A549 (cell line): Measurements from ENCODE around the gene HOXA7. TPM values are rescaled to one million over a fixed set of nuclear protein-coding genes. Genes with fewer than 3 reads are reported as not detected.

ENCODE experiments used
- ATAC-seq, 2 experiments: fragments of 200-7000 bp in 1 of 2; fragments of >200 bp in 1 of 2; cut with Nextera tagmentation in 1 of 2; cut with Tn5 transposase in 1 of 2; 3 replicates each; pipeline versions ENCODE4 v1.8.0 to v1.9.1; 2018 to 2020; ENCODE audit warnings: mild to moderate bottlenecking in 1 of 2, moderate library complexity in 1 of 2
- CTCF ChIA-PET: fragments of 300-600 bp; sonication (Branson Sonifier 250); formaldehyde crosslinking; extraction: SDS; loops from one replicate; lab custom pipeline; 2021; ENCODE audit warnings: antibody characterized with exemption, inconsistent platforms; lab: Yijun Ruan, JAX
- POLR2A ChIA-PET: fragments of 350-600 bp; formaldehyde crosslinking; extraction: SDS; loops from one replicate; lab custom pipeline; 2021; ENCODE audit warnings: antibody characterized with exemption, inconsistent platforms; lab: Yijun Ruan, JAX
- DNase-seq, 2 experiments: peaks; one replicate each; pipeline versions ENCODE4 v3.0.0 to v3.0.0-alpha.2; 2011 to 2016; ENCODE audit warnings: low read depth in 1 of 2, low spot score in 1 of 2
- FAIRE-seq: peaks from 2 replicates; lab custom pipeline; 2011; peaks lifted over from hg19 to GRCh38; lab: Jason Lieb, UNC
- H3K27ac ChIP-seq, 2 experiments: fragments of >200 bp; sonication (Bioruptor Twin); formaldehyde crosslinking; 3 replicates each; pipeline ENCODE4 v1.5.1; 2016 to 2017
- H3K4me1 ChIP-seq: fragments of >200 bp; sonication (Bioruptor Twin); formaldehyde crosslinking; 3 replicates; pipeline ENCODE4 v1.6.1; 2016
- H3K4me2 ChIP-seq: fragments of >200 bp; sonication (Bioruptor Twin); formaldehyde crosslinking; 3 replicates; pipeline ENCODE4 v1.6.1; 2016
- H3K4me3 ChIP-seq: fragments of >200 bp; sonication (Bioruptor Twin); formaldehyde crosslinking; 3 replicates; pipeline ENCODE4 v1.5.1; 2016
- H3K9me3 ChIP-seq: fragments of >200 bp; sonication (Bioruptor Twin); formaldehyde crosslinking; 3 replicates; pipeline ENCODE4 v1.6.1; 2016
- CEBPB ChIP-seq, 2 experiments: fragments of >200 bp in 1 of 2; sonication (Bioruptor Twin) in 1 of 2; formaldehyde crosslinking in 1 of 2; IDR thresholded peaks; 2 replicates each; pipeline ENCODE4 v1.6.1; 2012 to 2016
- CHD2 ChIP-seq: fragments of 150-350 bp; IDR thresholded peaks from 2 replicates; pipeline ENCODE4 v1.6.1; 2014; ENCODE audit warnings: low read length; ENCODE audit not compliant: partially characterized antibody
- CHD4 ChIP-seq: fragments of 200-600 bp; sonication (generic); IDR thresholded peaks from 2 replicates; pipeline ENCODE4 v1.6.1; 2016; ENCODE audit warnings: antibody characterized with exemption, mild to moderate bottlenecking, borderline replicate concordance
- EHMT2 ChIP-seq: fragments of 200-600 bp; sonication (generic); IDR thresholded peaks from 2 replicates; pipeline ENCODE4 v1.6.1; 2016; ENCODE audit warnings: antibody characterized with exemption, low read depth, mild to moderate bottlenecking, moderate library complexity
- FOSB ChIP-seq: fragments of 250-450 bp; sonication (Bioruptor Pico); IDR thresholded peaks from 2 replicates; pipeline ENCODE4 v1.5.0; 2020; ENCODE audit warnings: mild to moderate bottlenecking, moderate library complexity
- FOXS1 ChIP-seq: fragments of 250-450 bp; sonication (Bioruptor Pico); IDR thresholded peaks from 2 replicates; pipeline ENCODE4 v1.5.0; 2020; ENCODE audit warnings: mild to moderate bottlenecking, moderate library complexity
- GATA3 ChIP-seq: IDR thresholded peaks from 2 replicates; pipeline ENCODE4 v1.6.1; 2012; ENCODE audit warnings: borderline replicate concordance
- JUNB ChIP-seq: fragments of >200 bp; sonication (Bioruptor Twin); formaldehyde crosslinking; IDR thresholded peaks from 2 replicates; pipeline ENCODE4 v1.6.1; 2016
- KDM1A ChIP-seq: fragments of 200-600 bp; sonication (generic); IDR thresholded peaks from 2 replicates; pipeline ENCODE4 v1.6.1; 2016; ENCODE audit warnings: low read depth, mild to moderate bottlenecking
- MAFK ChIP-seq: fragments of 450-650 bp; IDR thresholded peaks from 2 replicates; pipeline ENCODE4 v1.6.1; 2014; ENCODE audit not compliant: partially characterized antibody
- MAZ ChIP-seq: fragments of 150-350 bp; IDR thresholded peaks from 2 replicates; pipeline ENCODE4 v1.6.1; 2014; ENCODE audit warnings: antibody characterized with exemption, low read depth, low read length, borderline replicate concordance
- PHF8 ChIP-seq: fragments of 200-600 bp; sonication (generic); IDR thresholded peaks from 2 replicates; pipeline ENCODE4 v1.6.1; 2016; ENCODE audit warnings: low read depth, mild to moderate bottlenecking, antibody characterized with exemption, moderate library complexity, borderline replicate concordance
- POLR2A ChIP-seq: IDR thresholded peaks from 2 replicates; pipeline ENCODE4 v1.6.1; 2012; ENCODE audit warnings: mild to moderate bottlenecking, low read length
- POLR2AphosphoS2 ChIP-seq: conservative IDR thresholded peaks from 2 replicates; pipeline ENCODE4 v1.6.1; 2012; ENCODE audit warnings: low read length, improper control_type of control experiment, inconsistent platforms
- RFX5 ChIP-seq: fragments of 450-650 bp; IDR thresholded peaks from 2 replicates; pipeline ENCODE4 v1.7.1; 2014; ENCODE audit warnings: antibody characterized with exemption, mild to moderate bottlenecking, moderate library complexity
- RNF2 ChIP-seq: fragments of 200-600 bp; sonication (generic); IDR thresholded peaks from 2 replicates; pipeline ENCODE4 v1.6.1; 2016; ENCODE audit warnings: low read depth, mild to moderate bottlenecking, antibody characterized with exemption, moderate library complexity, borderline replicate concordance
- TP53 ChIP-seq: fragments of 250-450 bp; sonication (Bioruptor Pico); IDR thresholded peaks from 2 replicates; pipeline ENCODE4 v1.5.0; 2021; ENCODE audit warnings: mild to moderate bottlenecking, moderate library complexity
- ZC3H11A ChIP-seq: fragments of 450-650 bp; IDR thresholded peaks from 2 replicates; pipeline ENCODE4 v1.6.1; 2014; ENCODE audit warnings: antibody characterized with exemption, mild to moderate bottlenecking
- ZFP36 ChIP-seq: fragments of 450-650 bp; IDR thresholded peaks from 2 replicates; pipeline ENCODE4 v1.6.1; 2014; ENCODE audit warnings: borderline replicate concordance; ENCODE audit not compliant: partially characterized antibody
- WGBS: methylation state at CpG from one replicate; pipeline ENCODE4 v1.1.6; 2017; ENCODE audit errors: missing lambda C conversion rate; 5-methylcytosine and 5-hydroxymethylcytosine counted together
- polyA plus RNA-seq, 4 experiments: library from polyadenylated mRNA; depleted of rRNA in 3 of 4; stranded (reverse); fragments of >200 nt; fragmentation: RNase III in 1 of 4; extraction: RNeasy Plus Mini Kit Qiagen cat#74134 plus additional on column Dnase treatment in 1 of 4; gene quantifications; 2 replicates in 3 of 4; 3 replicates in 1 of 4; pipeline ENCODE4 v1.2.3, GENCODE V29; 2011 to 2017
- TF ChIP-seq, protein P1 (sequence below): fragments of >200 bp; sonication (Bioruptor Twin); formaldehyde crosslinking; IDR thresholded peaks from 3 replicates; pipeline ENCODE4 v1.5.1; 2016
- TF ChIP-seq, protein P2 (sequence below): fragments of 250-450 bp; sonication (Bioruptor Pico); IDR thresholded peaks from 2 replicates; pipeline ENCODE4 v1.5.0; 2020; ENCODE audit warnings: low read depth, mild to moderate bottlenecking, moderate library complexity
- TF ChIP-seq, protein P3 (sequence below): IDR thresholded peaks from 2 replicates; pipeline ENCODE4 v1.6.1; 2012
- TF ChIP-seq, protein P4 (sequence below): fragments of 200-600 bp; sonication (generic); IDR thresholded peaks from 2 replicates; pipeline ENCODE4 v1.6.1; 2016; ENCODE audit warnings: antibody characterized with exemption, mild to moderate bottlenecking, moderate library complexity
- TF ChIP-seq, protein P5 (sequence below): IDR thresholded peaks from 2 replicates; pipeline ENCODE4 v1.6.1; 2012; ENCODE audit warnings: low read depth, borderline replicate concordance
- TF ChIP-seq, protein P6 (sequence below): fragments of 150-350 bp; IDR thresholded peaks from 2 replicates; pipeline ENCODE4 v1.6.1; 2014; ENCODE audit warnings: low read depth, mild to moderate bottlenecking, low read length

Gene HOXA7
- polyA plus RNA-seq, 2 of the 4 experiments (the other 2 are of a cell fraction) = 4.1 to 4.8 TPM

DNA sequence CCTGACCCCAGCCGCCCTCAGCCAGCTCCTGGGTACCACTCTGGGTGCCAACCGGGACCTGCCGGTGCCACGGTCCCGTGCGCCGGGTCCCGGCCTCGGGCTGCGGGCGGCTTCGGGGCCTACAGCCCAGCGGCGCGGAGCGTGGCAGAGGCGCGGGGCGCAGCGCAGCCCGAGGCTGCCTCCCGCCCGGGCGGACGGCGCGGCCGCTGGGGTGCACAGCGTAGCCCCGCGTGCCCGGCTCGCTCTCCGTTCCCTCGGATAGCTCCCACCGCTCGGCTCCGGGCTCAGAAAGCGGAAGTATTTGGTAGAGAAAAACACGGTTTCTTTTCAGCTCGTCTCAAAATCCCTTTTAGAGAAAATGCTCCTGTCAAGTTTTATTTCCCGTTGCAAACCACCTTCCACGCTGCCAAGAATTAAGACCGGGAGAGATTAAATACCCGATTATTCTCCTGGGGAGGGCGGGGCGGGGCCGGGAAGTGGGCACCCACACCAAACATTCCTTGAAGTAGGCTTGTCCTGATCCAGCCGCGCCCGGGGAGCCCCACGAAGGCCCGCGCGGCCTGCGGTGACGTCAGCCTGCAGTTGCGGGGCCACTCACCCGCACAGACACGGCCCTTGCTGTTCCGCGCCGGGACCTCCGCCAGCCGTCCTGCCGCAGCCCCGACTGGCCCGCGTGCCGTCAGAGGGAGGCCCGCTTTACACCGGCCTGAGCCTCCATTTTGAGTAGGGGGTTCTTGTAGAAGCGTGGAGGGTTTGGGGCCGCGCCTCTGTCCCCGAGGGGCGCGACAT, 36.3 kb upstream of the HOXA7 start:
- no peak overlapping the region for H3K4me3 ChIP-seq
- CTCF ChIA-PET = interaction anchor here (0.6 to 4.8 kb wide), 5 partner anchors 13 to 903 kb away, joined by 3 to 58 read pairs (median 15); no protein-coding TSS in a partner anchor
- no peak overlapping the region for H3K27ac ChIP-seq
- TF ChIP-seq, protein P1, sequence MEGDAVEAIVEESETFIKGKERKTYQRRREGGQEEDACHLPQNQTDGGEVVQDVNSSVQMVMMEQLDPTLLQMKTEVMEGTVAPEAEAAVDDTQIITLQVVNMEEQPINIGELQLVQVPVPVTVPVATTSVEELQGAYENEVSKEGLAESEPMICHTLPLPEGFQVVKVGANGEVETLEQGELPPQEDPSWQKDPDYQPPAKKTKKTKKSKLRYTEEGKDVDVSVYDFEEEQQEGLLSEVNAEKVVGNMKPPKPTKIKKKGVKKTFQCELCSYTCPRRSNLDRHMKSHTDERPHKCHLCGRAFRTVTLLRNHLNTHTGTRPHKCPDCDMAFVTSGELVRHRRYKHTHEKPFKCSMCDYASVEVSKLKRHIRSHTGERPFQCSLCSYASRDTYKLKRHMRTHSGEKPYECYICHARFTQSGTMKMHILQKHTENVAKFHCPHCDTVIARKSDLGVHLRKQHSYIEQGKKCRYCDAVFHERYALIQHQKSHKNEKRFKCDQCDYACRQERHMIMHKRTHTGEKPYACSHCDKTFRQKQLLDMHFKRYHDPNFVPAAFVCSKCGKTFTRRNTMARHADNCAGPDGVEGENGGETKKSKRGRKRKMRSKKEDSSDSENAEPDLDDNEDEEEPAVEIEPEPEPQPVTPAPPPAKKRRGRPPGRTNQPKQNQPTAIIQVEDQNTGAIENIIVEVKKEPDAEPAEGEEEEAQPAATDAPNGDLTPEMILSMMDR = no peak
- TF ChIP-seq, protein P2, sequence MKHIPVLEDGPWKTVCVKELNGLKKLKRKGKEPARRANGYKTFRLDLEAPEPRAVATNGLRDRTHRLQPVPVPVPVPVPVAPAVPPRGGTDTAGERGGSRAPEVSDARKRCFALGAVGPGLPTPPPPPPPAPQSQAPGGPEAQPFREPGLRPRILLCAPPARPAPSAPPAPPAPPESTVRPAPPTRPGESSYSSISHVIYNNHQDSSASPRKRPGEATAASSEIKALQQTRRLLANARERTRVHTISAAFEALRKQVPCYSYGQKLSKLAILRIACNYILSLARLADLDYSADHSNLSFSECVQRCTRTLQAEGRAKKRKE (CRISPR knock-in tag) = no peak
- TF ChIP-seq ZFP36 = no peak
- TF ChIP-seq MAZ = no peak
- TF ChIP-seq, protein P3, sequence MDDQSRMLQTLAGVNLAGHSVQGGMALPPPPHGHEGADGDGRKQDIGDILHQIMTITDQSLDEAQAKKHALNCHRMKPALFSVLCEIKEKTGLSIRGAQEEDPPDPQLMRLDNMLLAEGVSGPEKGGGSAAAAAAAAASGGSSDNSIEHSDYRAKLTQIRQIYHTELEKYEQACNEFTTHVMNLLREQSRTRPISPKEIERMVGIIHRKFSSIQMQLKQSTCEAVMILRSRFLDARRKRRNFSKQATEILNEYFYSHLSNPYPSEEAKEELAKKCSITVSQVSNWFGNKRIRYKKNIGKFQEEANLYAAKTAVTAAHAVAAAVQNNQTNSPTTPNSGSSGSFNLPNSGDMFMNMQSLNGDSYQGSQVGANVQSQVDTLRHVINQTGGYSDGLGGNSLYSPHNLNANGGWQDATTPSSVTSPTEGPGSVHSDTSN = no peak
- TF ChIP-seq, protein P4, sequence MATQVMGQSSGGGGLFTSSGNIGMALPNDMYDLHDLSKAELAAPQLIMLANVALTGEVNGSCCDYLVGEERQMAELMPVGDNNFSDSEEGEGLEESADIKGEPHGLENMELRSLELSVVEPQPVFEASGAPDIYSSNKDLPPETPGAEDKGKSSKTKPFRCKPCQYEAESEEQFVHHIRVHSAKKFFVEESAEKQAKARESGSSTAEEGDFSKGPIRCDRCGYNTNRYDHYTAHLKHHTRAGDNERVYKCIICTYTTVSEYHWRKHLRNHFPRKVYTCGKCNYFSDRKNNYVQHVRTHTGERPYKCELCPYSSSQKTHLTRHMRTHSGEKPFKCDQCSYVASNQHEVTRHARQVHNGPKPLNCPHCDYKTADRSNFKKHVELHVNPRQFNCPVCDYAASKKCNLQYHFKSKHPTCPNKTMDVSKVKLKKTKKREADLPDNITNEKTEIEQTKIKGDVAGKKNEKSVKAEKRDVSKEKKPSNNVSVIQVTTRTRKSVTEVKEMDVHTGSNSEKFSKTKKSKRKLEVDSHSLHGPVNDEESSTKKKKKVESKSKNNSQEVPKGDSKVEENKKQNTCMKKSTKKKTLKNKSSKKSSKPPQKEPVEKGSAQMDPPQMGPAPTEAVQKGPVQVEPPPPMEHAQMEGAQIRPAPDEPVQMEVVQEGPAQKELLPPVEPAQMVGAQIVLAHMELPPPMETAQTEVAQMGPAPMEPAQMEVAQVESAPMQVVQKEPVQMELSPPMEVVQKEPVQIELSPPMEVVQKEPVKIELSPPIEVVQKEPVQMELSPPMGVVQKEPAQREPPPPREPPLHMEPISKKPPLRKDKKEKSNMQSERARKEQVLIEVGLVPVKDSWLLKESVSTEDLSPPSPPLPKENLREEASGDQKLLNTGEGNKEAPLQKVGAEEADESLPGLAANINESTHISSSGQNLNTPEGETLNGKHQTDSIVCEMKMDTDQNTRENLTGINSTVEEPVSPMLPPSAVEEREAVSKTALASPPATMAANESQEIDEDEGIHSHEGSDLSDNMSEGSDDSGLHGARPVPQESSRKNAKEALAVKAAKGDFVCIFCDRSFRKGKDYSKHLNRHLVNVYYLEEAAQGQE = no peak
- TF ChIP-seq, protein P5, sequence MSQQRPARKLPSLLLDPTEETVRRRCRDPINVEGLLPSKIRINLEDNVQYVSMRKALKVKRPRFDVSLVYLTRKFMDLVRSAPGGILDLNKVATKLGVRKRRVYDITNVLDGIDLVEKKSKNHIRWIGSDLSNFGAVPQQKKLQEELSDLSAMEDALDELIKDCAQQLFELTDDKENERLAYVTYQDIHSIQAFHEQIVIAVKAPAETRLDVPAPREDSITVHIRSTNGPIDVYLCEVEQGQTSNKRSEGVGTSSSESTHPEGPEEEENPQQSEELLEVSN = no peak
- TF ChIP-seq FOSB = no peak
- TF ChIP-seq, all 56 proteins: peak for 0
- Histone ChIP-seq H3K4me2 (no peak overlapping the region), H3K4me1 (no peaks in the 10 kb centered on the region), H3K9me3 (no peaks in the 10 kb centered on the region)
- ATAC-seq (no peak), DNase-seq (no peak), FAIRE-seq (no peak)
- POLR2A ChIA-PET = interaction anchor here (0.7 kb wide), 1 partner anchor 9 kb away, joined by 4 read pairs; no protein-coding TSS in a partner anchor
- WGBS = 94% methylated on average over 58 of the region's 78 CpGs

DNA sequence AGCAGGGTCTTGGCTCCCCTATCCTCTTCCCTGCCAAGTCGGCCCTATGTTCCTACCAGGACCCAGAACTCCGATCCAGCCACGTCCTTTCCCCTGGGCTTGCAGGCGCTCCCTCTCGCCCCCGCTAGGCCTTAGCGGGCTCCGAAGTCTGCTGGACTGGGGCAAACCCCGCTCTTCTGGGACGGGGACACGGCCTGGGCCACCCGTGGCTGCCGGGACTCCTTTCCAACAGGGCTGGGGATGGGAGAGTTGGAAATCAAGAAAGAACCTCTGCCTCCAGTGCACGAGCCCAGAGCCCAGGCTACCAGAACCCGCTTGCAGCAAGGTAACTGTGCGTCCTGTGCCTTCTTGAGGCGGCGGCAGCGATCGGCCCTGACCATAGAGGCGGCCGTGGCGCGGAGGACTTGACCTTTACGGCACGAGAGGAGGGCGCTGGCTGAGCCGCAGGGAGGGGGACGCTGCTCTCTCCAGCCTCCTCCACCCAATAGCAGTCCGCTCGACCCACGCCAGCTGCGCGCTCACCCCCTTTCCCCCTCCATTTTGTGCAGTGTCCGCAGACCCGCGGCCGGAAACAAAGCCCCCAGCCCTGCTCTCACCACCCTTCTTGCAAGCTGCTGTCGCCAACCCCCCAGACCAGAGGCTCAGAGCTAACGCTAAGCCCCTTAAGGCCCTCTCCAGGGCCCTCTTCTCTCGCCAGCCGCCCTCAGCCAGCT, 35.5 kb upstream of the HOXA7 start:
- no peak overlapping the region for H3K27ac ChIP-seq
- no peak for FAIRE-seq
- no peak for DNase-seq
- ATAC-seq = no peak
- H3K4me2 ChIP-seq = no peak overlapping the region
- H3K9me3 ChIP-seq = no peaks in the 10 kb centered on the region
- no peak overlapping the region for H3K4me3 ChIP-seq
- H3K4me1 ChIP-seq = no peaks in the 10 kb centered on the region
- ChIA-PET POLR2A (interaction anchor here (0.7 kb wide), 1 partner anchor 8 kb away, joined by 4 read pairs; no protein-coding TSS in a partner anchor), CTCF (interaction anchor here (0.6 to 4.8 kb wide), 4 partner anchors 12 to 904 kb away, joined by 4 to 58 read pairs (median 22); no protein-coding TSS in a partner anchor)
- 94% methylated on average over 39 of the region's 42 CpGs for WGBS
- TF ChIP-seq RFX5 = no peak
- no peak for TF ChIP-seq FOXS1
- TF ChIP-seq MAFK = no peak
- no peak for TF ChIP-seq JUNB
- TF ChIP-seq, protein P6, sequence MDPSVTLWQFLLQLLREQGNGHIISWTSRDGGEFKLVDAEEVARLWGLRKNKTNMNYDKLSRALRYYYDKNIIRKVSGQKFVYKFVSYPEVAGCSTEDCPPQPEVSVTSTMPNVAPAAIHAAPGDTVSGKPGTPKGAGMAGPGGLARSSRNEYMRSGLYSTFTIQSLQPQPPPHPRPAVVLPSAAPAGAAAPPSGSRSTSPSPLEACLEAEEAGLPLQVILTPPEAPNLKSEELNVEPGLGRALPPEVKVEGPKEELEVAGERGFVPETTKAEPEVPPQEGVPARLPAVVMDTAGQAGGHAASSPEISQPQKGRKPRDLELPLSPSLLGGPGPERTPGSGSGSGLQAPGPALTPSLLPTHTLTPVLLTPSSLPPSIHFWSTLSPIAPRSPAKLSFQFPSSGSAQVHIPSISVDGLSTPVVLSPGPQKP = no peak
- TF ChIP-seq POLR2A = no peak
- TF ChIP-seq ZC3H11A = no peak
- TF ChIP-seq CEBPB (IDR thresholded peaks at IDR 0.05) = no peak
- TF ChIP-seq PHF8 = no peak
- TF ChIP-seq POLR2AphosphoS2 = no peak
- TF ChIP-seq EHMT2 = no peak
- TF ChIP-seq RNF2 = no peak
- TF ChIP-seq CHD2 = no peak
- TF ChIP-seq KDM1A = no peak
- TF ChIP-seq CHD4 = no peak
- no peak for TF ChIP-seq TP53
- no peak for TF ChIP-seq MAZ
- no peak for TF ChIP-seq GATA3
